A549 (cell line): ENCODE results near the gene CHAC2. TPM values are rescaled to one million over a fixed set of nuclear protein-coding genes. Genes with fewer than 3 reads are reported as not detected.

Experiments
- ATAC-seq, 2 experiments: fragments of 200-7000 bp in 1 of 2; fragments of >200 bp in 1 of 2; cut with Nextera tagmentation in 1 of 2; cut with Tn5 transposase in 1 of 2; 3 replicates each; pipeline versions ENCODE4 v1.8.0 to v1.9.1; 2018 to 2020; ENCODE audit warnings: mild to moderate bottlenecking in 1 of 2, moderate library complexity in 1 of 2
- CTCF ChIA-PET: fragments of 300-600 bp; sonication (Branson Sonifier 250); formaldehyde crosslinking; extraction: SDS; loops from one replicate; lab custom pipeline; 2021; ENCODE audit warnings: antibody characterized with exemption, inconsistent platforms; lab: Yijun Ruan, JAX
- POLR2A ChIA-PET: fragments of 350-600 bp; formaldehyde crosslinking; extraction: SDS; loops from one replicate; lab custom pipeline; 2021; ENCODE audit warnings: antibody characterized with exemption, inconsistent platforms; lab: Yijun Ruan, JAX
- DNase-seq, 2 experiments: peaks; one replicate each; pipeline versions ENCODE4 v3.0.0 to v3.0.0-alpha.2; 2011 to 2016; ENCODE audit warnings: low read depth in 1 of 2, low spot score in 1 of 2
- FAIRE-seq: peaks from 2 replicates; lab custom pipeline; 2011; peaks lifted over from hg19 to GRCh38; lab: Jason Lieb, UNC
- H3K27ac ChIP-seq, 2 experiments: fragments of >200 bp; sonication (Bioruptor Twin); formaldehyde crosslinking; 3 replicates each; pipeline ENCODE4 v1.5.1; 2016 to 2017
- H3K4me1 ChIP-seq: fragments of >200 bp; sonication (Bioruptor Twin); formaldehyde crosslinking; 3 replicates; pipeline ENCODE4 v1.6.1; 2016
- H3K4me2 ChIP-seq: fragments of >200 bp; sonication (Bioruptor Twin); formaldehyde crosslinking; 3 replicates; pipeline ENCODE4 v1.6.1; 2016
- H3K4me3 ChIP-seq: fragments of >200 bp; sonication (Bioruptor Twin); formaldehyde crosslinking; 3 replicates; pipeline ENCODE4 v1.5.1; 2016
- H3K9me3 ChIP-seq: fragments of >200 bp; sonication (Bioruptor Twin); formaldehyde crosslinking; 3 replicates; pipeline ENCODE4 v1.6.1; 2016
- BCL3 ChIP-seq: fragments of >200 bp; sonication (Bioruptor Twin); formaldehyde crosslinking; IDR thresholded peaks from 3 replicates; pipeline ENCODE4 v1.6.1; 2016
- CEBPB ChIP-seq, 2 experiments: fragments of >200 bp in 1 of 2; sonication (Bioruptor Twin) in 1 of 2; formaldehyde crosslinking in 1 of 2; IDR thresholded peaks; 2 replicates each; pipeline ENCODE4 v1.6.1; 2012 to 2016
- CHD4 ChIP-seq: fragments of 200-600 bp; sonication (generic); IDR thresholded peaks from 2 replicates; pipeline ENCODE4 v1.6.1; 2016; ENCODE audit warnings: antibody characterized with exemption, mild to moderate bottlenecking, borderline replicate concordance
- CTCF ChIP-seq: fragments of >200 bp; sonication (Bioruptor Twin); formaldehyde crosslinking; IDR thresholded peaks from 3 replicates; pipeline ENCODE4 v1.5.1; 2016
- EHF ChIP-seq: fragments of 250-450 bp; sonication (Bioruptor Pico); IDR thresholded peaks from 2 replicates; pipeline ENCODE4 v1.5.0; 2020; ENCODE audit warnings: mild to moderate bottlenecking
- ELK1 ChIP-seq: fragments of 150-350 bp; IDR thresholded peaks from 2 replicates; pipeline ENCODE4 v1.6.1; 2014; ENCODE audit warnings: low read depth, mild to moderate bottlenecking, low read length
- ESRRA ChIP-seq: fragments of 150-350 bp; IDR thresholded peaks from 2 replicates; pipeline ENCODE4 v1.6.1; 2014; ENCODE audit warnings: mild to moderate bottlenecking, low read length, borderline replicate concordance
- HDAC2 ChIP-seq: fragments of 200-600 bp; sonication (generic); IDR thresholded peaks from 2 replicates; pipeline ENCODE4 v1.6.1; 2016
- HES2 ChIP-seq: fragments of >200 bp; sonication (Bioruptor Twin); formaldehyde crosslinking; IDR thresholded peaks from 2 replicates; pipeline ENCODE4 v1.6.1; 2016
- JUN ChIP-seq, 2 experiments: fragments of >200 bp; sonication (Bioruptor Twin); formaldehyde crosslinking; IDR thresholded peaks; 2 replicates in 1 of 2; 3 replicates in 1 of 2; pipeline ENCODE4 v1.6.1; 2016 to 2017
- KDM5A ChIP-seq: fragments of 200-600 bp; sonication (generic); IDR thresholded peaks from 2 replicates; pipeline ENCODE4 v1.6.1; 2016; ENCODE audit warnings: antibody characterized with exemption, mild to moderate bottlenecking
- MAFK ChIP-seq: fragments of 450-650 bp; IDR thresholded peaks from 2 replicates; pipeline ENCODE4 v1.6.1; 2014; ENCODE audit not compliant: partially characterized antibody
- MYC ChIP-seq: IDR thresholded peaks from 2 replicates; pipeline ENCODE4 v1.6.1; 2012; ENCODE audit warnings: mild to moderate bottlenecking, inconsistent platforms, low read length, improper control_type of control experiment, borderline replicate concordance
- POLR2A ChIP-seq: IDR thresholded peaks from 2 replicates; pipeline ENCODE4 v1.6.1; 2012; ENCODE audit warnings: mild to moderate bottlenecking, low read length
- RAD21 ChIP-seq, 2 experiments: fragments of >200 bp in 1 of 2; sonication (Bioruptor Twin) in 1 of 2; formaldehyde crosslinking in 1 of 2; IDR thresholded peaks in 1 of 2; conservative IDR thresholded peaks in 1 of 2; 2 replicates in 1 of 2; 3 replicates in 1 of 2; pipeline ENCODE4 v1.6.1; 2012 to 2018; ENCODE audit warnings: inconsistent platforms in 1 of 2
- SMC3 ChIP-seq: fragments of >200 bp; sonication (Bioruptor Twin); formaldehyde crosslinking; IDR thresholded peaks from 3 replicates; pipeline ENCODE4 v1.6.1; 2018; ENCODE audit warnings: inconsistent platforms
- WGBS: methylation state at CpG from one replicate; pipeline ENCODE4 v1.1.6; 2017; ENCODE audit errors: missing lambda C conversion rate; 5-methylcytosine and 5-hydroxymethylcytosine counted together
- polyA plus RNA-seq, 4 experiments: library from polyadenylated mRNA; depleted of rRNA in 3 of 4; stranded (reverse); fragments of >200 nt; fragmentation: RNase III in 1 of 4; extraction: RNeasy Plus Mini Kit Qiagen cat#74134 plus additional on column Dnase treatment in 1 of 4; gene quantifications; 2 replicates in 3 of 4; 3 replicates in 1 of 4; pipeline ENCODE4 v1.2.3, GENCODE V29; 2011 to 2017

Gene CHAC2
- polyA plus RNA-seq, 2 of the 4 experiments (the other 2 are of a cell fraction) = 20.1 to 21.8 TPM

GRCh38 chr2:53740170-53740569 is 27.4 kb upstream of the CHAC2 start:
- DNase-seq = peak in 1 of 2 experiments; percentile 46
- POLR2A ChIA-PET = no interaction called here
- no peak overlapping the region for H3K4me2 ChIP-seq
- no peak overlapping the region for H3K27ac ChIP-seq
- TF ChIP-seq CTCF (peak; percentile 75), MYC (no peak), SMC3 (peak; percentile 53), KDM5A (no peak), RAD21 (conservative IDR thresholded peaks at IDR 0.05 in 1 of 2, IDR thresholded peaks at IDR 0.05 in 1 of 2) (peak; percentile 70 to 74), HES2 (no peak)
- ATAC-seq = peak in 1 of 2 experiments; percentile 51; a peak in 2 of 6 replicates
- no peak overlapping the region for H3K4me3 ChIP-seq
- H3K9me3 ChIP-seq = no peaks in the 10 kb centered on the region
- H3K4me1 ChIP-seq = no peaks in the 10 kb centered on the region
- no peak for FAIRE-seq
- CTCF ChIA-PET = interaction anchor here (0.6 to 1.3 kb wide), 8 partner anchors 12 to 1588 kb away, joined by 3 to 6 read pairs (median 3); no protein-coding TSS in a partner anchor

- Histone ChIP-seq H3K27ac (no peak overlapping the region), H3K4me1 (no peaks in the 10 kb centered on the region), H3K9me3 (no peaks in the 10 kb centered on the region), H3K4me2 (no peak overlapping the region), H3K4me3 (no peak overlapping the region)
- ATAC-seq (no peak), FAIRE-seq (no peak), DNase-seq (no peak)
- TF ChIP-seq MAFK (peak; percentile 1), CEBPB (IDR thresholded peaks at IDR 0.05) (no peak)
- CTCF ChIA-PET = interaction anchor here (0.7 kb wide), 1 partner anchor 934 kb away, joined by 3 read pairs; no protein-coding TSS in a partner anchor
- 91% methylated on average over 2 of the region's 2 CpGs for WGBS
- POLR2A ChIA-PET = no interaction called here
Measured at GRCh38 chr2:53744395-53745065, 23.1 kb upstream of the CHAC2 start.

GRCh38 chr2:53750041-53750768 is 17.4 kb upstream of the CHAC2 start:
- ATAC-seq (no peak), FAIRE-seq (no peak)
- peaks cover 11% of the 10 kb centered on the region; the same call in 2 of the 3 replicates for H3K4me1 ChIP-seq
- no peak overlapping the region for H3K27ac ChIP-seq
- no peak overlapping the region for H3K4me2 ChIP-seq
- H3K9me3 ChIP-seq = no peaks in the 10 kb centered on the region
- 80% methylated on average over 4 of the region's 4 CpGs for WGBS
- POLR2A ChIA-PET = no interaction called here
- TF ChIP-seq ESRRA = no peak
- TF ChIP-seq CTCF = no peak
- no peak for TF ChIP-seq HDAC2
- no peak for TF ChIP-seq BCL3
- no peak for TF ChIP-seq POLR2A
- TF ChIP-seq JUN (IDR thresholded peaks at IDR 0.05) = no peak
- no peak for TF ChIP-seq CHD4
- no peak for TF ChIP-seq EHF (CRISPR knock-in tag)
- TF ChIP-seq ELK1 = no peak
- TF ChIP-seq, all 56 proteins: peak for 0
- CTCF ChIA-PET = interaction anchor here (1.0 kb wide), 2 partner anchors 10 to 29 kb away, joined by 3 read pairs; no protein-coding TSS in a partner anchor
- H3K4me3 ChIP-seq = no peak overlapping the region
- DNase-seq = no peak
